ENCODE results near the gene TMOD4.
"Not testable (repeated sequence)": the region's sequence is repeated elsewhere in the genome, so short reads cannot be mapped to it uniquely, and the experiment has no call there.

Gene TMOD4

DNA sequence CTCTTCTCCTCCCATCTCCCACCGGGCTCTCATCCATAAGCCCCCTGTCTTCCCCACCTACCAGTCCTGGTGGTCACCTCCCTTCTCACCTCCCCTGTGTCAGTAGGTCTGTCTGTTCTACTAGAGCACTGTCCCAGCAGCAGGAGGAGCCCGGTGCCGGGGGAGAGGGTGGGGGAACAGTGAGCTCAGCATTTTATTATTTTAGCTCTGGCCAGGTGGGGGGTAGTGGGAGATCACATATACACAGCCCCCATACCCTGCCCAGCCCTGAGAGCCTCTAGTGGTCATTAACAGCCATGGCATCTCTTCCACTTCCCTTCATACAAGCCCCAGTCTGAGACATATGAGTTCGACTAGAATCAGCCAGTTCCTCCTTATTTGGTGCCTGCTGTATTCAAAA lies at the start of gene TMOD4:
TSS of gene TMOD4 (minus strand) at position 119 of the 400 bp plus-strand sequence. CDS start 1,106 bp downstream, outside the sequence.
- Mint-ChIP-seq H3K27me3 (no peaks in the 10 kb centered on the region), H3K27ac (peak within 1 kb of the TSS; percentile 45), H3K36me3 (peaks cover 57 to 69% of the 10 kb centered on the region in 2 donors), H3K4me3 (no peak within 1 kb of the TSS), H3K4me1 (peaks cover 0 to 12% of the 10 kb centered on the region in 2 donors), H3K9me3 (no peaks in the 10 kb centered on the region)
- peak; percentile 84 to 88 for ATAC-seq (replicated peaks)
- no peak for DNase-seq

DNA sequence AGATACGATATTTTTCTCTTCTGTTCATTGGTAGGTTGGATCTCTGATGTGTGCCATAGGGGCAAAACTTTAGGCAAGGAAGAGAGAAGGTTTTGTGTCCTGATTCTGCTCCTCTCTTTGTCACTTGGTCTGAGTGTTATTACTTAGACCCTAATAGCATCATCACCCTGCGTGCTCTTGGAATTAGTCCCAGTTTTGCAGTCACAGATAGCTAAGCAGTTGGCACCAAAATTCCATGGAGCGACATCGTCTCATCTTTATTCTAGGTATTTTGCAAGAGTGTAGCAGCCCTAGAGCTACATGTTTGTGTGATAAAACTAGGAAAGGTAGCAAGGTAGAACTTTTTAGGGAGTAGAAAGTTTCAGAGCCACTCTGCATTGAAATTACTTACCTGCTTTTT lies 46.3 kb upstream of the TMOD4 start:
- H3K4me3 Mint-ChIP-seq = no peak overlapping the region
- H3K36me3 Mint-ChIP-seq = peaks cover 19 to 26% of the 10 kb centered on the region in 2 donors
- no peaks in the 10 kb centered on the region for H3K9me3 Mint-ChIP-seq
- H3K27me3 Mint-ChIP-seq = no peaks in the 10 kb centered on the region
- H3K4me1 Mint-ChIP-seq = peaks cover 0 to 3% of the 10 kb centered on the region in 2 donors
- DNase-seq (no peak), ATAC-seq (replicated peaks) (no peak)
- no peak overlapping the region for H3K27ac Mint-ChIP-seq

GRCh38 chr1:151221616-151222015 lies 45.8 kb upstream of the TMOD4 start:
- H3K27me3 Mint-ChIP-seq = no peaks in the 10 kb centered on the region
- peaks cover 19 to 22% of the 10 kb centered on the region in 2 donors for H3K36me3 Mint-ChIP-seq
- no peak overlapping the region for H3K4me3 Mint-ChIP-seq
- no peak overlapping the region for H3K27ac Mint-ChIP-seq
- ATAC-seq (replicated peaks) = no peak
- H3K9me3 Mint-ChIP-seq = no peaks in the 10 kb centered on the region
- H3K4me1 Mint-ChIP-seq = peaks cover 2 to 3% of the 10 kb centered on the region in 2 donors
- no peak for DNase-seq

DNA sequence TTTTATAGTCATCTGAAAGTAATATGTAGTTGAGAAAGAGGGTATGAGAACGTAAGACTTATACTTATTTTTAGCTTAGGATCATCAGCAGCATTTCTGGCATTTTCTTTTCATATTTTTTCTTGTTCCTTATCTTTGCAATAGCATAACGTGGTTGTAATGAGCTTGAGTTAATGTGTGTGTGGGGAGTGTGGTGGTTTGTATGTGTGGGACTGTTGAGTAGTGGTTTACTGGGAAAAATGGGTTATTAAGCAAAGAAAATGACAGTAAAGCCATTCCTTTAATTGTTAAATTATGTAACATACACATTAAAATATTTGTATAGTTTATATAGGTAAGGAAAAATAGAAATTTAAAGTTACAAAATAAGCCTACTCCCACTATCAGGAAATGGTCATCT lies 37.8 kb upstream of the TMOD4 start:
- Mint-ChIP-seq H3K4me1 (peaks cover 9 to 31% of the 10 kb centered on the region in 2 donors), H3K4me3 (no peak overlapping the region), H3K27me3 (no peaks in the 10 kb centered on the region), H3K27ac (no peak overlapping the region), H3K36me3 (peaks cover 21 to 42% of the 10 kb centered on the region in 2 donors), H3K9me3 (no peaks in the 10 kb centered on the region)
- DNase-seq (no peak), ATAC-seq (replicated peaks) (no peak)

DNA sequence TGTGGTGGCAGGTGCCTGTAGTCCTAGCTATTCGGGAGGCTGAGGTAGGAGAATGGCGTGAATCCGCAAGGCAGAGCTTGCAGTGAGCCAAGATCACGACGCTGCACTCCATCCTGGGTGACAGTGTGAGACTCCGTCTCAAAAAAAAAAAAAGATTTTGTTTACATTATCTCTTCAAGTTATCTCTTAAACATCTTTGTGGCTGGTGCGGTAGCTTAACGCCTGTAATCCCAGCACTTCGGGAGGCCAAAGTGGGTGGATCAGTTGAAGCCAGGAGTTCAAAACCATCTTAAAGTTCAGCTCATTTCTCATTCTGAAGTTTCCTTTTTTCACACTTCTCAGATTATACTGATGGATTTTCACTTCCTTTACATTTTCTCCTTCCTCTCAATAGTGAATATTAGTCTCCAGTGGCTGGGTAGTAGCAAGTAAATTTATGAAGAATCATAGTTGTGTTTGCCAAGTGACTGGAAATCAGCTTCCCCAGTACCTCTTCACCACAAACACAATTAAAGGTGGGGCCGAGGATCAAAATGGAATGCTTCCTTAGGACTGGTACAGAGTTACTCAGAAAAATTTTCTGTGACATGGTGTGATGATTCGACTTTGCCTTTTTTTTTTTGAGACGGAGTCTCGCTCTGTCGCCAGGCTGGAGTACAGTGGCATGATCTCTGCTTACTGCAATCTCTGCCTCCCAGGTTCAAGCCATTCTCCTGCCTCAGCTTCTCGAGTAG lies 36.4 kb upstream of the TMOD4 start:
- ATAC-seq (replicated peaks) (no peak), DNase-seq (no peak)
- no peak overlapping the region for H3K27ac Mint-ChIP-seq
- no peaks in the 10 kb centered on the region for H3K9me3 Mint-ChIP-seq
- H3K4me1 Mint-ChIP-seq = peaks cover 9 to 31% of the 10 kb centered on the region in 2 donors
- H3K27me3 Mint-ChIP-seq = no peaks in the 10 kb centered on the region
- H3K4me3 Mint-ChIP-seq = no peak overlapping the region
- H3K36me3 Mint-ChIP-seq = peaks cover 25 to 41% of the 10 kb centered on the region in 2 donors

DNA sequence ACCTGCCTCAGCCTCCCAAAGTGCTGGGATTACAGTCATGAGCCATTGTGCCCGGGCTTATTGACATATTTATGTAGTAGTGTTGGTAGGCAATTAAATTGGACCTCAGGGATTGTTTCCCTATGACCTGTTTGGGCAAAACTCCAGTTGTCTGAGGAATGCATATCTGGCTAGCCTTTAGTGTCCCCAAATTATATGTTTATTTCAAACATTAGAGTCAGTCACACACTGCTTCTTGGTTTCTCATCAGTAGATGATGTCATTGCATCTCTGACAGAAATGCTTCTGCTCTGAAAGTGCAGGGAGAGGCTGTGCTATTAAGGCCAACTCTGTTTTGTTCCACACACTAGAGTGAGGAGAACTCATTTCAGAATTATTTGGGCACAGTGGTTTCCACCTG lies 35.0 kb upstream of the TMOD4 start:
- Mint-ChIP-seq H3K27me3 (no peaks in the 10 kb centered on the region), H3K27ac (no peak overlapping the region), H3K36me3 (peaks cover 25 to 46% of the 10 kb centered on the region in 2 donors)

DNA sequence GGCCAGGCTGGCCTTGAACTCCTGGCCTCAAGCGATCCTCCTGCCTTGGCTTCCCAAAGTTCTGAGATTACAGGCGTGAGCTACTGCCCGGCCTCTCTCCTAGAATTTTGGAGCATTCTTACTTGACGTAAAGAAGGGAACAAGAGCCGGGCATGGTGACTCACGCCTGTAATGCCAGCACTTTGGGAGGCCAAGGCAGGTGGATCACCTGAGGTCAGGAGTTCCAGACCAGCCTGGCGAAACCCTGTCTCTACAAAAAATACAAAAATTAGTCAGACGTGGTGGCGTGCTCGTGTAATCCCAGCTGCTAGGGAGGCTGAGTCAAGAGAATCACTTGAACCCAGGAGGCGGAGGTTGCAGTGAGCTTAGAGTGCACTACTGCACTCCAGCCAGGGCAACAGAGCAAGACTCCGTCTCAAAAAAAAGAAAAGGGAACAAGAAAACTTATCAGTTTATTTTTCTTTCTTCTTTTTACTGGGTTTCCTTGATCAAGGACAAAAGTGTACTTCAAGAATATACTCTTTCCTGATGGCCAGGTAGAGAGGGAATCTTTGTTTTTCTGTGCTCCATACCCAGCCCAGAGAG lies 29.7 kb upstream of the TMOD4 start:
- not testable (repeated sequence) for DNase-seq; ATAC-seq (replicated peaks); H3K27me3 Mint-ChIP-seq; H3K9me3 Mint-ChIP-seq; H3K4me3 Mint-ChIP-seq; H3K27ac Mint-ChIP-seq
- H3K4me1 Mint-ChIP-seq = peaks cover 4 to 20% of the 10 kb centered on the region in 2 donors
- H3K36me3 Mint-ChIP-seq = peaks cover 24 to 33% of the 10 kb centered on the region in 2 donors

More for the DNA sequence above, 35.0 kb upstream of the TMOD4 start:
- DNase-seq = no peak
- ATAC-seq (replicated peaks) = no peak
- H3K4me1 Mint-ChIP-seq = peaks cover 10 to 23% of the 10 kb centered on the region in 2 donors
- no peak overlapping the region for H3K4me3 Mint-ChIP-seq
- H3K9me3 Mint-ChIP-seq = no peaks in the 10 kb centered on the region

DNA sequence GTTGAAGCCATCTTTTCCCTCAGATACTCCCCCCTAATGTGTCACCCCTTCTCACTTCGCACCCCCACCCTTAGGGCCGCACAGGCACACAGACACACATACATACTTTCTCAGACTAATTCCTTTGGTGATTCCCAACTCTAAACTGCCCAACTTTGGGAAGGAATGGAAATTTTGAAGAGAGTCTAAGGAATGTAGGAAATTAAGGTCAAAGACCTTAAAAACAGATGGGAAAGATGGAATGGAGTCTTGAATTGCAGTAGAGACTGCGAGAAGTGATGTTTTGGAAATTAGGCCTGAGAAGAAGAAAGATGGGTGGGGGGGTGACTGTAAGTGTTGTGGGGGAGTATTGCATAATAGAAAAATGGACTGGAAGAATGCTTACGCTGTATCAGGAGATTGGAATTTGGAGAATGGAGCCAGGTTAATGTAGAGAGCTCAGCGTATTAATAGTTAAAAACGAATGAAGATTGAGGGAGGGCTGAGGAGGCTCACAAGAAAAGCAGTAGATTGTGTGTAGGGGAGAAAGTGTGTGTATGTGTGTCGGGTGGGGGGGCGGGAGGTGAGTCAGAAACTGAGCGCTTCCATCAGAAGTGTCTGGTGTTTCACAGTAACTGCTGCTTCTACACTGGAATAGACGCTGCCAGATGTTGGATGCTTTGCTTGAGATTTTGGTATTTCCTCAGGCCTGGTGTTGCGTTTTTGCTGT lies 24.2 kb upstream of the TMOD4 start:
- peak overlapping the region; percentile 99 for H3K27ac Mint-ChIP-seq
- DNase-seq (no peak), ATAC-seq (replicated peaks) (no peak)
- peak overlapping the region; percentile 96 to 97 for H3K4me3 Mint-ChIP-seq
- H3K27me3 Mint-ChIP-seq = no peaks in the 10 kb centered on the region
- H3K4me1 Mint-ChIP-seq = peaks cover 18 to 44% of the 10 kb centered on the region in 2 donors
- no peaks in the 10 kb centered on the region for H3K9me3 Mint-ChIP-seq
- peaks cover 21 to 28% of the 10 kb centered on the region in 2 donors for H3K36me3 Mint-ChIP-seq

DNA sequence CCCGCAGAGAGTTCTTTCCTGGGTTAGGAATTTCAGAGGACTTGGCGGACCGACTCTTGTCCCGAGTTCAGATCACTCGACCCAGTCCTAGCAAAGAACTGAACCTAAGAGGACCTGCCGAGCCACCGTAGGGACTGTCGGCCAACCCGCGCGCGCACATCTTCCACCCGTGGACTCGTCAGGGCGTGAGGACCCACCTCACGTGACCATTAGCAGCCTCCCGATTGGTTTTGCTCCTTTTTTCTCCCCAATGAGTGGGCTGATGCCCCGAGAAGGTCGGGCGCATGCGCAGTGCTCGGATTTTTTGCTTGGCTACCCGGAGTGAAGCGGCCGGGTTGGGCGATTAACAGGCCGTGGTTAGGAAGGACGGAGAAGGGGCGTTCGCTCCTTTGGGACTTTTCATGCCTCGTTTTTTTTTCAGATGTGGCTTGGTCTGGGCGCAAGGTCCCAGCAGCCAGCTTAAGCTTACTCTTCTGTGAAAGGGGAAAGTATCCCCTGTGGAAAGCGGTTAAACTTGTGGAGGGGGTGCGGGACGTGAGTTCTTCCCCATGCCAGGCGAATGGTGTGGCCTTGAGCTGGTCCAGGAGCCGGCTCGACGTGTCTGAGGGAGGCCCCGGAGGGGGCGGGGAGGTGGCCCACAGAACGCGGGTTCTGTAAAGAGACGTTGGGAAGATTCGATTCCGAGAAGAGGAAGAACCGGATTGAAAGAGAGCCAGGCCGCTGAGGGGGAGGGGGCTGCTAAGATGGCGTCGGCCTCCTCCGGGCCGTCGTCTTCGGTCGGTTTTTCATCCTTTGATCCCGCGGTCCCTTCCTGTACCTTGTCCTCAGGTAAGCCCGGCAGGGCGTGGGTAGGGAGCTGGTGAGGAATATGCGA lies 22.7 kb upstream of the TMOD4 start, which contains the start of gene PIP5K1A:
TSS of gene PIP5K1A (plus strand) at position 299 of the 874 bp plus-strand sequence. CDS start at position 744, 445 bp downstream.
- Mint-ChIP-seq H3K36me3 (peaks cover 21 to 28% of the 10 kb centered on the region in 2 donors), H3K4me1 (peaks cover 18 to 40% of the 10 kb centered on the region in 2 donors), H3K4me3 (peak within 1 kb of the TSS; percentile 96 to 97), H3K27me3 (no peaks in the 10 kb centered on the region), H3K9me3 (no peaks in the 10 kb centered on the region), H3K27ac (peak within 1 kb of the TSS; percentile 99)
- DNase-seq (peak; percentile 95), ATAC-seq (replicated peaks) (peak; percentile 88 to 93)

DNA sequence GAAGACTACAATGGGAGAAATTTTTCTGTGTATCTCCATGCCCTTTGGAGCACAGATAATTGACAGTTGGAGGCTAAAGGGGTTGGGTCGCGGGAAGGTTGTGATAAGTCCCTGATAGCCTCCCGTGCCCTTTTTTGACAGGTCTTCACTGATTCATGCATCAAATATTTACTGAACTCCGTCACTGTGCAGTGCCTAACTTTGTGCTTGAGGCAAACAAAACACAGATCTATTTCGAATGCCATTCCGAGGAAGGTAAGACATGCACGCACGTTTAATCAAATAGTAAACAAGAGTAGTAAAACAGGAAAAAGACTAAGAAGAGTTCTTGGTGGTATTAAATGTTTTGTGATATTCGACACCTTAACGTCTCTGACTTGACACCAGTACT lies 22.1 kb upstream of the TMOD4 start:
- H3K27me3 Mint-ChIP-seq = no peaks in the 10 kb centered on the region
- peaks cover 18 to 40% of the 10 kb centered on the region in 2 donors for H3K4me1 Mint-ChIP-seq
- DNase-seq (no peak), ATAC-seq (replicated peaks) (no peak)
- H3K4me3 Mint-ChIP-seq = peak overlapping the region; percentile 96 to 97
- H3K9me3 Mint-ChIP-seq = no peaks in the 10 kb centered on the region
- H3K36me3 Mint-ChIP-seq = peaks cover 21 to 28% of the 10 kb centered on the region in 2 donors
- peak overlapping the region; percentile 99 for H3K27ac Mint-ChIP-seq

DNA sequence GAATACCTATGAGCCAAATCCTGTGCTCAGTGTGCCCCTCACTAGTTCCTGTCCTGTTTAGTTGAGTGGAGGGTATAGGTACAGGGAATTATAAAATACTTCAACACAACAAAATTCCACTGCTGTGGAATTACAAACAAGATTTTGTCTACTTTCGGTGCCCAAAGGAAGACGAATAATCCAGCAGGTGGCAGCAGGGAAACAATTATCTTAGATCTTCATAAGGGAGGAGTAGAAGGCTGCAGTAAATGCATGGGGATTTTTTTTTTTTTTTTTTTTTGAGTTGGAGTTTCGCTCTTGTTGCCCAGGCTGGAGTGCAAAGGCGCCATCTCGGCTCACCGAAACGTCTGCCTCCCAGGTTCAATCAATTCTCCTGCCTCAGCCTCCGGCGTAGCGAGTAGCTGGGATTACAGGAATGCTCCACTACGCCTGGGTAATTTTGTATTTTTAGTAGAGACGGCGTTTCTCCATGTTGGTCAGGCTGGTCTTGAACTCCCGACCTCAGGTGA lies 20.6 kb upstream of the TMOD4 start:
- Mint-ChIP-seq H3K27ac (peak overlapping the region; percentile 67), H3K4me3 (peak overlapping the region; percentile 63 to 64), H3K4me1 (peaks cover 15 to 29% of the 10 kb centered on the region in 2 donors), H3K36me3 (peaks cover 15 to 20% of the 10 kb centered on the region in 2 donors), H3K27me3 (no peaks in the 10 kb centered on the region), H3K9me3 (no peaks in the 10 kb centered on the region)
- DNase-seq (peak; percentile 44), ATAC-seq (replicated peaks) (peak; percentile 38 to 50)

DNA sequence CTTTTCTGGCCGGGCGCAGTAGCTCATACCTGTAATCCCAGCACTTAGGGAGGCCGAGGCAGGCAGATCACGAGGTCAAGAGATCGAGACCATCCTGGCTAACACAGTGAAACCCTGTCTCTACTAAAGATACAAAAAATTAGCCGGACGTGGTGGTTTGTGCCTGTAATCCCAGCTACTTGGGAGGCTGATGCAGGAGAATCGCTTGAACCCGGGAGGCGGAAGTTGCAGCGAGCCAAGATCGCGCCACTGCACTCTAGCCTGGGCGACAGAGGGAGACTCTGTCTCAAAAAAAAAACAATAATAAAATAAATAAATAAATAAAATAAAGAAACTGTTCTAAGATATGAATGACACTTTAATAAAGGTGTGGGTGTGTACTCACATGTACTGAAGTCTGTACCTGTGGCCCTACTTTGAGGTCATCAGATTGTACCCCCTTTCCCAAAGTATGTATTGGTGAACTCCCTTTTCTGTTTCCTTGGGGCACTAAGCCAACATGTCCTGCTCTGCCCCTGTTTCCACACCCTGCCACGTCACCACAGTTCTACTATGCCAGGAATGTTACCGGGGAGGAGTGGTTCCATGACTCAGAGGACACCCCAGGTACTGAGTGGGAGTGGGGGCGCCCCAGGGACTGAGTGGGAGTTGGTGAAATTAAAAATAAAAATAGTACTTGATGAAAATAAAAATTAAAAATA lies 19.3 kb upstream of the TMOD4 start:
- Mint-ChIP-seq H3K4me1 (peaks cover 17 to 28% of the 10 kb centered on the region in 2 donors), H3K27ac (peak overlapping the region; percentile 31), H3K36me3 (peaks cover 13 to 18% of the 10 kb centered on the region in 2 donors)
- DNase-seq; ATAC-seq (replicated peaks); H3K4me3 Mint-ChIP-seq; H3K27me3 Mint-ChIP-seq; H3K9me3 Mint-ChIP-seq: not testable (repeated sequence)

DNA sequence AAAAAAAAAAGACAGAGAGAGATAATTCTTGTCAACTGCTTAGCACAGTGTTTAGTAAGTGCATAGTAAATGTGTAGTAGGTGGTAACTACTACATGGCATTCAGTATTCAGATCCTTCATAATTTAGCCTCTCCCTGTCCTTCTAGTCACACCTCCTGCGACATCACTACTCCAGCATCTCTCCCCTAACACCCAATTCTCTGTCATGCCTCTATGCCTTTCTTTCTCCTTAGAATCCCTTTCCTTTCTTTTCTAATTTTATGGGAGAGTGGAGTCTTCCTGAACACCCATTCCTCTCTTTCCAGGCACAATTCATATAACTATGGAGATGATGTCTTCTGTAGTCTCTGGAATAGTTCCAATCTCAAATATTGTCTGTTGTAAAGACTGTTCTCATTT lies 18.1 kb upstream of the TMOD4 start:
- Mint-ChIP-seq H3K4me3 (no peak overlapping the region), H3K4me1 (peaks cover 11 to 22% of the 10 kb centered on the region in 2 donors), H3K9me3 (no peaks in the 10 kb centered on the region), H3K36me3 (peaks cover 7 to 9% of the 10 kb centered on the region in 2 donors), H3K27ac (no peak overlapping the region), H3K27me3 (peaks cover 0 to 3% of the 10 kb centered on the region in 2 donors)
- DNase-seq (no peak), ATAC-seq (replicated peaks) (no peak)

All from stimulated activated naive B cell treated with anti-CD40 and anti-IgM and Interleukin-4, amounts not matched to agents 10 μg/mL and 1 μg/mL and 100 μg/mL, for 72 hours (primary cell).